Stomach smooth muscle (tissue), 2 donors: ENCODE data around the gene MCTP1.

ENCODE experiments used
- H3K27ac ChIP-seq: one replicate; pipeline ENCODE4 v1.7.0; 2013; ENCODE audit warnings: mild to moderate bottlenecking, low read length, inconsistent platforms
- H3K27me3 ChIP-seq, 2 donors: one replicate each; pipeline ENCODE4 v1.7.0; 2013; ENCODE audit warnings: low read length in 2 of 2; ENCODE audit not compliant: insufficient read depth in 2 of 2, control insufficient read depth in 1 of 2
- H3K36me3 ChIP-seq, 2 donors: one replicate each; pipeline ENCODE4 v1.7.0; 2013; ENCODE audit warnings: low read length in 2 of 2; ENCODE audit not compliant: control insufficient read depth in 2 of 2, insufficient read depth in 2 of 2
- H3K4me1 ChIP-seq: one replicate; pipeline ENCODE4 v1.7.0; 2013; ENCODE audit warnings: low read length; ENCODE audit not compliant: control insufficient read depth, insufficient read depth
- H3K4me3 ChIP-seq, 2 donors: one replicate each; pipeline ENCODE4 v1.7.0; 2013; ENCODE audit warnings: low read length in 2 of 2
- H3K9ac ChIP-seq, 2 donors: one replicate each; pipeline ENCODE4 v1.7.0; 2013; ENCODE audit warnings: low read length in 2 of 2, mild to moderate bottlenecking in 1 of 2
- H3K9me3 ChIP-seq, 2 donors: one replicate each; pipeline ENCODE4 v1.7.0; 2013; ENCODE audit warnings: low read length in 2 of 2; ENCODE audit not compliant: control insufficient read depth in 2 of 2
- donor health status: healthy.
- donor health status: Pancreatic carcinoma.

The MCTP1 gene

GRCh38 chr5:94776167-94776566 is 508.7 kb downstream of the MCTP1 start:
- H3K9ac ChIP-seq: no peak overlapping the region

GRCh38 chr5:94775088-94775487 is 509.8 kb downstream of the MCTP1 start:
- H3K4me3 ChIP-seq: no peak overlapping the region
- no peak overlapping the region for H3K27ac ChIP-seq
- H3K9me3 ChIP-seq: no peaks in the 10 kb centered on the region
- no peaks in the 10 kb centered on the region for H3K4me1 ChIP-seq
- H3K9ac ChIP-seq: no peak overlapping the region
- H3K27me3 ChIP-seq: no peaks in the 10 kb centered on the region
- no peaks in the 10 kb centered on the region for H3K36me3 ChIP-seq

More at GRCh38 chr5:94776167-94776566, 508.7 kb downstream of the MCTP1 start:
- Histone ChIP-seq H3K36me3 (no peaks in the 10 kb centered on the region), H3K27me3 (no peaks in the 10 kb centered on the region), H3K9me3 (no peaks in the 10 kb centered on the region), H3K4me1 (no peaks in the 10 kb centered on the region), H3K27ac (no peak overlapping the region), H3K4me3 (no peak overlapping the region)

- H3K36me3 ChIP-seq: no peaks in the 10 kb centered on the region
- H3K27me3 ChIP-seq: no peaks in the 10 kb centered on the region
- H3K27ac ChIP-seq: no peak overlapping the region
- no peaks in the 10 kb centered on the region for H3K9me3 ChIP-seq
- no peaks in the 10 kb centered on the region for H3K4me1 ChIP-seq
- H3K4me3 ChIP-seq: no peak overlapping the region
- H3K9ac ChIP-seq: no peak overlapping the region
Measured at GRCh38 chr5:94771742-94772141, 513.2 kb downstream of the MCTP1 start.

- H3K27ac ChIP-seq: no peak overlapping the region
- no peaks in the 10 kb centered on the region for H3K4me1 ChIP-seq
- no peak overlapping the region for H3K9ac ChIP-seq
- no peak overlapping the region for H3K4me3 ChIP-seq
- H3K36me3 ChIP-seq: no peaks in the 10 kb centered on the region
- no peaks in the 10 kb centered on the region for H3K9me3 ChIP-seq
- H3K27me3 ChIP-seq: no peaks in the 10 kb centered on the region
Measured at GRCh38 chr5:94769996-94770395, 514.9 kb downstream of the MCTP1 start.

- no peak overlapping the region for H3K4me3 ChIP-seq
- H3K9ac ChIP-seq: no peak overlapping the region
- H3K4me1 ChIP-seq: no peaks in the 10 kb centered on the region
- H3K27me3 ChIP-seq: no peaks in the 10 kb centered on the region
- no peak overlapping the region for H3K27ac ChIP-seq
- H3K9me3 ChIP-seq: no peaks in the 10 kb centered on the region
- H3K36me3 ChIP-seq: no peaks in the 10 kb centered on the region
Measured at GRCh38 chr5:94761786-94762185, 523.1 kb downstream of the MCTP1 start.

GRCh38 chr5:94761055-94761454 is 523.8 kb downstream of the MCTP1 start:
- no peaks in the 10 kb centered on the region for H3K36me3 ChIP-seq
- no peak overlapping the region for H3K9ac ChIP-seq
- no peak overlapping the region for H3K4me3 ChIP-seq
- no peaks in the 10 kb centered on the region for H3K9me3 ChIP-seq
- no peak overlapping the region for H3K27ac ChIP-seq
- no peaks in the 10 kb centered on the region for H3K4me1 ChIP-seq
- no peaks in the 10 kb centered on the region for H3K27me3 ChIP-seq

- no peak overlapping the region for H3K4me3 ChIP-seq
- H3K36me3 ChIP-seq: no peaks in the 10 kb centered on the region
Measured at GRCh38 chr5:94759961-94760360, 524.9 kb downstream of the MCTP1 start.

GRCh38 chr5:94759022-94759421 is 525.9 kb downstream of the MCTP1 start:
- Histone ChIP-seq H3K9ac (no peak overlapping the region), H3K4me1 (no peaks in the 10 kb centered on the region), H3K4me3 (no peak overlapping the region), H3K36me3 (no peaks in the 10 kb centered on the region), H3K9me3 (no peaks in the 10 kb centered on the region), H3K27ac (no peak overlapping the region), H3K27me3 (no peaks in the 10 kb centered on the region)

More at GRCh38 chr5:94759961-94760360, 524.9 kb downstream of the MCTP1 start:
- H3K27ac ChIP-seq: no peak overlapping the region
- no peaks in the 10 kb centered on the region for H3K9me3 ChIP-seq
- no peaks in the 10 kb centered on the region for H3K4me1 ChIP-seq
- no peaks in the 10 kb centered on the region for H3K27me3 ChIP-seq
- no peak overlapping the region for H3K9ac ChIP-seq

GRCh38 chr5:94754824-94755223 is 530.1 kb downstream of the MCTP1 start:
- Histone ChIP-seq H3K4me1 (no peaks in the 10 kb centered on the region), H3K9me3 (no peaks in the 10 kb centered on the region), H3K36me3 (no peaks in the 10 kb centered on the region)

GRCh38 chr5:94751460-94751859 is 533.4 kb downstream of the MCTP1 start:
- Histone ChIP-seq H3K9ac (no peak overlapping the region), H3K4me1 (no peaks in the 10 kb centered on the region), H3K27ac (no peak overlapping the region), H3K27me3 (no peaks in the 10 kb centered on the region), H3K4me3 (no peak overlapping the region), H3K9me3 (no peaks in the 10 kb centered on the region), H3K36me3 (no peaks in the 10 kb centered on the region)

More at GRCh38 chr5:94754824-94755223, 530.1 kb downstream of the MCTP1 start:
- Histone ChIP-seq H3K27me3 (no peaks in the 10 kb centered on the region), H3K27ac (no peak overlapping the region), H3K9ac (no peak overlapping the region), H3K4me3 (no peak overlapping the region)

GRCh38 chr5:94750681-94751080 is 534.2 kb downstream of the MCTP1 start:
- Histone ChIP-seq H3K36me3 (no peaks in the 10 kb centered on the region), H3K9me3 (no peaks in the 10 kb centered on the region), H3K27ac (no peak overlapping the region), H3K4me1 (no peaks in the 10 kb centered on the region), H3K4me3 (no peak overlapping the region), H3K27me3 (no peaks in the 10 kb centered on the region), H3K9ac (no peak overlapping the region)
